ENCODE results near the gene KLF2.
"Not testable (repeated sequence)": the region's sequence is repeated elsewhere in the genome, so short reads cannot be mapped to it uniquely, and the experiment has no call there.

The KLF2 gene

GRCh38 chr19:16324384-16325160 lies at the start of gene KLF2:
KLF2 (plus strand) TSS chr19:16324826; CDS start chr19:16324924, 98 bp downstream.
- DNase-seq (ENCODE audit: low read depth in 2 of 2), result peak; percentile 45 to 69

DNA sequence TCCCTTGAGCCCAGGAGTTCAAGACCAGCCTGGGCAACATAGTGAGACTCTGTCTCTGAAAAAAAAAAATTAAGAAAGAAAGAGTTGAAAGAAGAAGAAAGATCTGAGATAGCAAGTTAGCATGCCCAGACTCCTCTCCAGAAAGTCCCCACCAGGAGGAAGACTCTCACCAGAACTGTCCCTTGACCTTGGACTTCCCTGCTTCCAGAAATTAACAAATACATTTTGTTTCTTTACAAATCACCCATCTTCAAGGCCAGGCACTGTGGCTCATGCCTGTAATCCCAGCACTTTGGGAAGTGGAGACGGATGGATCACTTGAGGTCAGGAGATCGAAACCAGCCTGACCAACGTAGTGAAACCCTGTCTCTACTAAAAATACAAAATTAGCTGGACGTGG lies 44.3 kb upstream of the KLF2 start:
- DNase-seq (ENCODE audit: low read depth in 2 of 2), result no peak

GRCh38 chr19:16281743-16282142 lies 42.9 kb upstream of the KLF2 start:
- DNase-seq (ENCODE audit: low read depth in 2 of 2), result no peak

DNA sequence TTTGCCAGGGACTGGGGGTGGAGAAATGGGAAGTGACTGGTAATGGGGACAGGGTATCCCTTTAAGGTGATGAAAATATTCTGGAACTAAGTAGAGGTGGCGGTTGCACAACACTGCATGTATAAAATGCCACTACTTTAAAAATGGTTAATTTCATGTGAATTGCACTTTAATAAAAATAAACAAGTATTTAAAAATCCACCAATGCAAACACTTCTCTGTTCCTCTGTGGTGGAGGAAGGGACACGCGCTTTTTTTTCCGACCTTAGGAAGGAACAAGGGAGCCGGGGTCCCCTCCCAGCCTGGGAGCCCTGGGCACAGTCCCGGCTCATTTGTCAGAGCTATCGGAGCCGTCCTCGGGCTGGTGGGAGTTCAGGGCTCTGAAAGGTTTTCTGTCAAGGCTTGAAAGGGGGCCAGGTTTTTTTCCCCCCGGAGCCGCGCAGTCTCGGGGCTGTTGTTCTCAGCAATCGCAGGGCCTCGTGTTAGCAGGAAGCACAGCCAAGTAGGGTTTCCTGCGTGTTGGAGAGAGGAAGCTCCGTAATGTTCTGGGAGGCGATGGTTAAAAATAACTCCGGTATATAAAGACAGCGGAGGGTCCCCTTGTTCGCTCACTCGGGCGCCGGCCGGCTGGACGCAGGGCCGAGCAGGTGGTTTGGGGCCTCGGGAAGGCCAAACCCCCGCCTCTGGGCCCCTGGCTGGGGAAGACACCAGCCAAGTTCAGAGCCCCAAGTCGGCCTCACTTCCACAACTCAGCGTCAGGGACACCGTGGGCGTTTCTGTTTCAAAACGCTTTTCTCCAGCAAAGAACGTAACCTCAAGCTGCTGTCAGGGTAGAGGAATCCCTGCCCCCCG lies 41.2 kb upstream of the KLF2 start:
- DNase-seq (ENCODE audit: low read depth in 2 of 2), result peak; percentile 57 to 83

- DNase-seq (ENCODE audit: low read depth in 2 of 2), result no peak
Measured at GRCh38 chr19:16284505-16284904, 40.1 kb upstream of the KLF2 start.

GRCh38 chr19:16285079-16285478 lies 39.5 kb upstream of the KLF2 start:
- DNase-seq (ENCODE audit: low read depth in 2 of 2), result not testable (repeated sequence)

DNA sequence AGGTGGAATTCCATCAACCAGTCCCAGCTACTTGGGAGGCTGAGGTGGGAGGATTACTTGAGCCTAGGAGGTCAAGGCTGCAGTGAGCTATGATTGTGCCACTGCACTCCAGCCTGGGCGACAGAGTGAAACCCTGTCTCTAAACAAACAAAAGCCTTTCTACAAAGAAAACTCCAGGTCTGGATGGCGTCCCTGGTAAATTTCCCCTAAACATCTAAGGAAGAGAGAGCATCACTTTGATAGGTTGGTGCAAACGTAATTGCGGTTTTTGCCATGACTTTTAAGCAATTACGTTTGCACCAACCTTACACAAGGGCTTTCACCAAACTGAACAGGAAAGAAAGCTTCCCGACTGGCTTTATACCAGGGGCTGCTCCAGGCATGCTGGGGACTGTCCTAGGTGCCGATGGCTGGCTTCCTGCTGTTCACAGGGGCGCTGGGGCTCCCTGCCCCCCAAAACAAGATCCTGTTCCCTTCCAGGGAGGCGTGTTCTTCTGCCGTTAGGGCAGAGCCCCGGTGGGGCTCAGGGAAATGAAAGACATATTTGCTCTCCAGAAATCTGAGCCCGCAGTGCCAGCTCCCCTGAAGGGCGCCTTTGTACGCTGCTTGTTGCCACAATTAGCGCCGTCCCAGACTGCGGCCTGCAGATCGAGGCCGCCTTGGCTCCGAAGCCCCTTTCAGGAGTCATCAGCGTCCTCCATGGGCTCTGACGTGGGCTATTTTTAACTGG lies 38.7 kb upstream of the KLF2 start:
- DNase-seq (ENCODE audit: low read depth in 2 of 2), result no peak

- DNase-seq (ENCODE audit: low read depth in 2 of 2), result no peak
Measured at GRCh38 chr19:16288544-16288943, 36.1 kb upstream of the KLF2 start.

DNA sequence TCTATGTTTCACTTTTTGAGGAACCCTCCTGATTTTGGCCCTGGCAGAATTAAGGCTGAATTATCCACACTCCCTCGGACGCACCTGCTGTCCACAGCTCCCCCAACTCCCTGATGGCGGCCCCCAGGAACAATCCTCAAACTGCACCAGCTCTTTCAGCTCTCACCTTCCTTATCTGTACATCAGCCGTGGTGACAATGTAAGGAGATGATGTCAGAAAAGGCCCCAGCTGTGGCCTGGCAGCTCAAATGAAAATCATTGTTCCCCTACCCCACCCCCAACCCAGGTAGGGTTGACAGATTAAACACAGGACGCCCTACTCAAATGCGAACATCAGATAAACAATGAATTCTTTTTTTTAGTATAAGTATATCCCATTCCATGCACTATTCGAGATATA lies 35.0 kb upstream of the KLF2 start:
- no peak for DNase-seq (ENCODE audit: low read depth in 2 of 2)

GRCh38 chr19:16290692-16291091 lies 33.9 kb upstream of the KLF2 start:
- no peak for DNase-seq (ENCODE audit: low read depth in 2 of 2)

- no peak for DNase-seq (ENCODE audit: low read depth in 2 of 2)
Measured at GRCh38 chr19:16293118-16294091, 31.2 kb upstream of the KLF2 start.

GRCh38 chr19:16295057-16295456 lies 29.6 kb upstream of the KLF2 start:
- DNase-seq (ENCODE audit: low read depth in 2 of 2), result no peak

- DNase-seq (ENCODE audit: low read depth in 2 of 2), result no peak
Measured at GRCh38 chr19:16296713-16297112, 27.9 kb upstream of the KLF2 start.

DNA sequence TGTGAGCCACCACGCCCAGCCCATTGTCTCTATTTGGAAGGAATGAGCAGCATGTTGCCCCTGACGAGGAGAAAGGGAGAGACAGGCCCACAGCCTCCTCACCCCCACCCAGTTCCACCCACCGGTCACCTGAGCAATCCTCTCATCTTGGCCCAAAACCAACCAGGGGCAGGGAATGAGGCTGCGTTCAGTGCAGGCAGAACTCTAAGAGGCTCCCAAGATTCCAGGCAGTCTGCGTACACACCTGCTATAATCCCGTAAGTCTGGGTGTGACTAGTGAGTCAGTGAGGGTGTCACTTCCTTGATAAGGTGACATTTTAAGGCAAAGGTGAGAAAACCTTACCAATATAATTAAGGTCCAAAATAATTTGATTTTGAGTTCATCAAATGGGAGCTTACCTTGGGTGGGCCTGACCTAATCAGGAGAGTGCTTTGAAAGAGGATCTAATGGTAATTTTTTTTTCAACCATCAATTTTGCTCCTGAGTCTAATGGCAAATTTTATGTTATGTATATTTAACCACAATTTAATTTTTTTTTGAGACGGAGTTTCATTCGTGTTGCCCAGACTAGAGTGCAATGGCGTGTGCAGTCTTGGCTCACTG lies 26.9 kb upstream of the KLF2 start:
- DNase-seq (ENCODE audit: low read depth in 2 of 2), result no peak

- DNase-seq (ENCODE audit: low read depth in 2 of 2), result no peak
Measured at GRCh38 chr19:16298334-16298733, 26.3 kb upstream of the KLF2 start.

DNA sequence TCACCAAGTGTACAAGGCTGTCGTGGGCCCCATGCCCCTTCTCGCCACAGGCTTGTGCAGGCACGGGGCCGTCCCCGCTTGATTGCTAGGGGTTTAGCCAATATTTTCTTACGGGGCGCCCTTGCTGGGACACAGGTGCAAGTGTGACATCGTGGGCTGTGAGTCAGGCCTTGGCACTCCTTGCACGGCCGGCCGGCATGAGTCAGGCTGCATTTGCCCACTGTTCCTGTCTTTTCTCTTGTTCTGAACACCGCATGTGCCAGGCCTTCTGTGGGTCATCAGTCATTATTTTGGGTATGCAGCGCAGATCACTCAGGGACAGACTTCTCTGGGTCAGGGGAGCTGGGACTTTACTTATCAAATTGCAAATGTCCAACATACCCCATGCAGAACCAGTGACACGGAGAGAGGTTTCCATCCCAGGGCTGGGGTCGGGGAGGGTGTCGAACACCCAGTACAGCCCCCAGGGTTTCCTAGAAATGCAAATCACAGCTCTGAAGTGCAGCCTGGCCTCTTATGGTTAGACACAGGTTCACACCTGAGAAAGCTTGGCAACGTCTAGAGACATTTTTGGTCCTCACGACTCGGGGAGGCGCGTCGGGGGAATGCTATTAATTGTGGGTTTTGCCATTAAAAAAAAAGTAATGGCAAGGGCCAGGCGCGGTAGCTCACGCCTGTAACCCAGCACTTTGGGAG lies 22.5 kb upstream of the KLF2 start:
- no peak for DNase-seq (ENCODE audit: low read depth in 2 of 2)

- no peak for DNase-seq (ENCODE audit: low read depth in 2 of 2)
Measured at GRCh38 chr19:16303755-16304154, 20.9 kb upstream of the KLF2 start.

GRCh38 chr19:16304511-16304910 lies 20.1 kb upstream of the KLF2 start:
- DNase-seq (ENCODE audit: low read depth in 2 of 2), result not testable (repeated sequence)

- not testable (repeated sequence) for DNase-seq (ENCODE audit: low read depth in 2 of 2)
Measured at GRCh38 chr19:16305060-16305459, 19.6 kb upstream of the KLF2 start.
